HEK293 (cell line): ENCODE data around the gene UCP2.

ENCODE experiments used
- CTCF ChIA-PET: fragments of 350-600 bp; formaldehyde crosslinking; extraction: SDS; loops from one replicate; lab custom pipeline; 2021; ENCODE audit warnings: antibody characterized with exemption; lab: Yijun Ruan, JAX
- POLR2A ChIA-PET: fragments of 300-600 bp; formaldehyde crosslinking; extraction: SDS; loops from one replicate; lab custom pipeline; 2020; ENCODE audit warnings: antibody characterized with exemption, inconsistent platforms; lab: Yijun Ruan, JAX
- H3K27ac ChIP-seq: fragments of 200-500 bp; sonication (Bioruptor generic); 2 replicates; pipeline ENCODE4 v1.5.1; 2014; ENCODE audit warnings: low read depth, low read length, control low read depth, inconsistent platforms; ENCODE audit errors: extremely low read depth
- H3K36me3 ChIP-seq, 2 experiments: fragments of 200-500 bp in 1 of 2; sonication (Bioruptor generic) in 1 of 2; 1 replicate in 1 of 2; 2 replicates in 1 of 2; pipeline ENCODE4 v1.5.1; 2014 to 2017; ENCODE audit warnings: inconsistent platforms in 2 of 2, low read length in 2 of 2; ENCODE audit not compliant: control insufficient read depth in 2 of 2, insufficient read depth in 1 of 2
- H3K4me1 ChIP-seq: fragments of 200-500 bp; sonication (Bioruptor generic); 2 replicates; pipeline ENCODE4 v1.5.1; 2014; ENCODE audit warnings: mild to moderate bottlenecking, low read length, inconsistent platforms; ENCODE audit not compliant: control insufficient read depth, insufficient read depth
- H3K4me3 ChIP-seq: 2 replicates; pipeline ENCODE4 v1.5.1; 2011; ENCODE audit warnings: low read depth, mild to moderate bottlenecking, control low read depth, low read length, moderate library complexity
- H3K9me3 ChIP-seq: fragments of 200-500 bp; sonication (Bioruptor generic); 2 replicates; pipeline ENCODE4 v1.5.1; 2014; ENCODE audit warnings: low read depth, low read length, inconsistent platforms; ENCODE audit not compliant: control insufficient read depth, insufficient read depth
- FEZF1 ChIP-seq: fragments of 450-650 bp; formaldehyde crosslinking; IDR thresholded peaks from 2 replicates; pipeline ENCODE4 v1.5.1; 2016; ENCODE audit warnings: missing biosample characterization, missing genetic modification characterization
- KLF16 ChIP-seq: fragments of 450-650 bp; formaldehyde crosslinking; IDR thresholded peaks from 2 replicates; pipeline ENCODE4 v1.5.1; 2017; ENCODE audit warnings: missing biosample characterization, missing genetic modification characterization
- RBAK ChIP-seq: fragments of 450-650 bp; formaldehyde crosslinking; IDR thresholded peaks from 2 replicates; pipeline ENCODE4 v1.5.1; 2016; ENCODE audit warnings: missing biosample characterization, missing genetic modification characterization
- YY2 ChIP-seq: fragments of 450-650 bp; formaldehyde crosslinking; IDR thresholded peaks from 2 replicates; pipeline ENCODE4 v1.5.1; 2016; ENCODE audit warnings: missing biosample characterization, missing genetic modification characterization
- ZBTB1 ChIP-seq: fragments of 450-650 bp; formaldehyde crosslinking; IDR thresholded peaks from 2 replicates; pipeline ENCODE4 v1.5.1; 2016; ENCODE audit warnings: missing biosample characterization, missing genetic modification characterization
- ZNF311 ChIP-seq: fragments of 450-650 bp; formaldehyde crosslinking; IDR thresholded peaks from 2 replicates; pipeline ENCODE4 v1.5.1; 2017; ENCODE audit warnings: missing biosample characterization, missing genetic modification characterization, borderline replicate concordance
- ZNF366 ChIP-seq: fragments of 450-650 bp; formaldehyde crosslinking; conservative IDR thresholded peaks from 2 replicates; pipeline ENCODE4 v1.5.1; 2016; ENCODE audit warnings: missing biosample characterization, missing genetic modification characterization
- ZNF426 ChIP-seq: fragments of 450-650 bp; formaldehyde crosslinking; IDR thresholded peaks from 2 replicates; pipeline ENCODE4 v1.5.1; 2017; ENCODE audit warnings: missing biosample characterization, missing genetic modification characterization, mild to moderate bottlenecking, inconsistent platforms, moderate library complexity
- ZNF473 ChIP-seq: fragments of 450-650 bp; formaldehyde crosslinking; IDR thresholded peaks from 2 replicates; pipeline ENCODE4 v1.5.1; 2017; ENCODE audit warnings: missing biosample characterization, missing genetic modification characterization
- ZNF558 ChIP-seq: fragments of 450-650 bp; formaldehyde crosslinking; IDR thresholded peaks from 2 replicates; pipeline ENCODE4 v1.5.1; 2016; ENCODE audit warnings: missing biosample characterization, missing genetic modification characterization
- ZNF585B ChIP-seq: fragments of 450-650 bp; formaldehyde crosslinking; IDR thresholded peaks from 2 replicates; pipeline ENCODE4 v1.5.1; 2016; ENCODE audit warnings: missing biosample characterization, missing genetic modification characterization
- ZNF677 ChIP-seq: fragments of 450-650 bp; IDR thresholded peaks from 2 replicates; pipeline ENCODE4 v1.5.0; 2018; ENCODE audit warnings: missing biosample characterization, mild to moderate bottlenecking, missing genetic modification characterization, moderate library complexity
- ZXDB ChIP-seq: fragments of 450-650 bp; formaldehyde crosslinking; IDR thresholded peaks from 2 replicates; pipeline ENCODE4 v1.5.1; 2016; ENCODE audit warnings: missing biosample characterization, missing genetic modification characterization
- TF ChIP-seq, protein P1 (sequence below): fragments of 450-650 bp; formaldehyde crosslinking; IDR thresholded peaks from 2 replicates; pipeline ENCODE4 v1.5.1; 2017; ENCODE audit warnings: missing biosample characterization, missing genetic modification characterization
- TF ChIP-seq, protein P2 (sequence below): fragments of 450-650 bp; formaldehyde crosslinking; IDR thresholded peaks from 2 replicates; pipeline ENCODE4; 2016; ENCODE audit warnings: missing biosample characterization, missing genetic modification characterization
- TF ChIP-seq, protein P3 (sequence below): fragments of 450-650 bp; formaldehyde crosslinking; IDR thresholded peaks from 2 replicates; pipeline ENCODE4 v1.5.1; 2016; ENCODE audit warnings: missing biosample characterization, missing genetic modification characterization
- TF ChIP-seq, protein P4 (sequence below): fragments of 450-650 bp; formaldehyde crosslinking; IDR thresholded peaks from 2 replicates; pipeline ENCODE4 v1.5.1; 2016; ENCODE audit warnings: missing biosample characterization, missing genetic modification characterization
- TF ChIP-seq, protein P5 (sequence below): fragments of 450-650 bp; formaldehyde crosslinking; IDR thresholded peaks from 2 replicates; pipeline ENCODE4 v1.5.1; 2017; ENCODE audit warnings: missing biosample characterization, missing genetic modification characterization

Gene UCP2

DNA sequence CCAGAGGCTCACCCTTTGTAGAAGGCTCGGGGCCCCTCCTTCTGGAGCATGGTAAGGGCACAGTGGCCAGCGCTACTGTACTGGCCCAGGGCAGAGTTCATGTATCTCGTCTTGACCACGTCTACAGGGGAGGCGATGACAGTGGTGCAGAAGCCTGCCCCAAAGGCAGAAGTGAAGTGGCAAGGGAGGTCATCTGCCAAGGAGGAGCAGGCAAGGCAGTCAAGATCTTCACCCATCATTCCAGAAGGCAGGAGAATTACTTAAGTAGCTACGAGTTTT lies 7.2 kb downstream of the UCP2 start:
- ChIA-PET CTCF (no interaction called here), POLR2A (no interaction called here)
- H3K4me3 ChIP-seq: no peak overlapping the region
- H3K4me1 ChIP-seq: no peaks in the 10 kb centered on the region
- no peak for TF ChIP-seq ZNF426 (tag by site-specific recombination)
- no peak for TF ChIP-seq ZXDB
- TF ChIP-seq, protein P1, sequence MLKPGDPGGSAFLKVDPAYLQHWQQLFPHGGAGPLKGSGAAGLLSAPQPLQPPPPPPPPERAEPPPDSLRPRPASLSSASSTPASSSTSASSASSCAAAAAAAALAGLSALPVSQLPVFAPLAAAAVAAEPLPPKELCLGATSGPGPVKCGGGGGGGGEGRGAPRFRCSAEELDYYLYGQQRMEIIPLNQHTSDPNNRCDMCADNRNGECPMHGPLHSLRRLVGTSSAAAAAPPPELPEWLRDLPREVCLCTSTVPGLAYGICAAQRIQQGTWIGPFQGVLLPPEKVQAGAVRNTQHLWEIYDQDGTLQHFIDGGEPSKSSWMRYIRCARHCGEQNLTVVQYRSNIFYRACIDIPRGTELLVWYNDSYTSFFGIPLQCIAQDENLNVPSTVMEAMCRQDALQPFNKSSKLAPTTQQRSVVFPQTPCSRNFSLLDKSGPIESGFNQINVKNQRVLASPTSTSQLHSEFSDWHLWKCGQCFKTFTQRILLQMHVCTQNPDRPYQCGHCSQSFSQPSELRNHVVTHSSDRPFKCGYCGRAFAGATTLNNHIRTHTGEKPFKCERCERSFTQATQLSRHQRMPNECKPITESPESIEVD (tag by site-specific recombination): no peak
- TF ChIP-seq RBAK (tag by site-specific recombination): no peak
- TF ChIP-seq ZNF473 (tag by site-specific recombination): no peak
- TF ChIP-seq ZNF677 (tag by site-specific recombination): no peak
- TF ChIP-seq YY2 (tag by site-specific recombination): no peak
- no peak for TF ChIP-seq ZNF558 (tag by site-specific recombination)
- no peaks in the 10 kb centered on the region for H3K9me3 ChIP-seq
- H3K36me3 ChIP-seq: peaks cover 0 to 66% of the 10 kb centered on the region in 2 experiments; a peak in 1 of 3 replicates
- H3K27ac ChIP-seq: no peak overlapping the region

DNA sequence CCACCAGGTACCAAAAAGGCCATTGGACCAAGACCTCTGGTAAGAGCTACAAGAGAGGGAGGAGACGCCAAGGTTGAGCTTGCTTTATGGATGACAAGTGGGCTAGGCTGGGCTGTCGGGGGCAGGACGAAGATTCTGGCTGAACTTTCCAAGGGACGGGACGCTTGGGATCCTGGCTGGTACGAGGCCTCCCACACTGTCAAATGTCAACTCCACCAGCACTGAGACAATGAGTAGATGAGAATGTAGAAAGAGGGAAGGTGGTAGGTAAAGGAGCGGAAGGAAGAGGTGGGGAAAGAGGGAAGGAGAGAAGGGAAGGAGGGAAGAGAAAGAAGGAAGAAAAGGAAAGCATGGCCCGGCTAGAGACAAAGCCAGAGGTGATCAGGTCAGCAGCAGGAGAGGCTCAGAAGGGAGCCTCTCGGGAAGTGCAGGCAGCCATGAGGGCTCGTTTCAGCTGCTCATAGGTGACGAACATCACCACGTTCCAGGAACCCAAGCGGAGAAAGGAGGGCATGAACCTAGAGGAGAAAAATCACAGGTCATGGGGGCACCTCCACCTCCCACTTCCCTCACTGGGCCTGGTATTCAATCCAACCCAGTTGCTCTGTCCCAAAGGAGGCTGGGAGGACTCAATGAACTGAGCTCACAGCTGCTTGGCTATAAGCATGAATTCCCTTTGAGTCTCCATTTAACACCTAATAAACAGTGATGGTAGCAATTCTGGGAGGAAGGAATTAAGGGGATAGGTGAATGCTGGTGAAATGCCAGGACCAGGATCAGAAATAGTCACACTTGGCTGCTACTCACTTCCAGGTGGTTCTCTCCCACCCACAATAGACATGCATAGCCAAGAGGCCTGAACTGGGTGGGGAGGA lies 7.8 kb downstream of the UCP2 start:
- ChIA-PET CTCF (no interaction called here), POLR2A (no interaction called here)
- Histone ChIP-seq H3K36me3 (peaks cover 0 to 60% of the 10 kb centered on the region in 2 experiments; a peak in 1 of 3 replicates), H3K27ac (no peak overlapping the region), H3K9me3 (no peaks in the 10 kb centered on the region), H3K4me3 (no peak overlapping the region), H3K4me1 (no peaks in the 10 kb centered on the region)
- TF ChIP-seq, protein P2, sequence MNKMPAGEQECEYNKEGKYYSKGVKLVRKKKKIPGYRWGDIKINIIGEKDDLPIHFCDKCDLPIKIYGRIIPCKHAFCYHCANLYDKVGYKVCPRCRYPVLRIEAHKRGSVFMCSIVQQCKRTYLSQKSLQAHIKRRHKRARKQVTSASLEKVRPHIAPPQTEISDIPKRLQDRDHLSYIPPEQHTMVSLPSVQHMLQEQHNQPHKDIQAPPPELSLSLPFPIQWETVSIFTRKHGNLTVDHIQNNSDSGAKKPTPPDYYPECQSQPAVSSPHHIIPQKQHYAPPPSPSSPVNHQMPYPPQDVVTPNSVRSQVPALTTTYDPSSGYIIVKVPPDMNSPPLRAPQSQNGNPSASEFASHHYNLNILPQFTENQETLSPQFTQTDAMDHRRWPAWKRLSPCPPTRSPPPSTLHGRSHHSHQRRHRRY (tag by site-specific recombination): no peak
- peak; percentile 63 for TF ChIP-seq ZNF366

DNA sequence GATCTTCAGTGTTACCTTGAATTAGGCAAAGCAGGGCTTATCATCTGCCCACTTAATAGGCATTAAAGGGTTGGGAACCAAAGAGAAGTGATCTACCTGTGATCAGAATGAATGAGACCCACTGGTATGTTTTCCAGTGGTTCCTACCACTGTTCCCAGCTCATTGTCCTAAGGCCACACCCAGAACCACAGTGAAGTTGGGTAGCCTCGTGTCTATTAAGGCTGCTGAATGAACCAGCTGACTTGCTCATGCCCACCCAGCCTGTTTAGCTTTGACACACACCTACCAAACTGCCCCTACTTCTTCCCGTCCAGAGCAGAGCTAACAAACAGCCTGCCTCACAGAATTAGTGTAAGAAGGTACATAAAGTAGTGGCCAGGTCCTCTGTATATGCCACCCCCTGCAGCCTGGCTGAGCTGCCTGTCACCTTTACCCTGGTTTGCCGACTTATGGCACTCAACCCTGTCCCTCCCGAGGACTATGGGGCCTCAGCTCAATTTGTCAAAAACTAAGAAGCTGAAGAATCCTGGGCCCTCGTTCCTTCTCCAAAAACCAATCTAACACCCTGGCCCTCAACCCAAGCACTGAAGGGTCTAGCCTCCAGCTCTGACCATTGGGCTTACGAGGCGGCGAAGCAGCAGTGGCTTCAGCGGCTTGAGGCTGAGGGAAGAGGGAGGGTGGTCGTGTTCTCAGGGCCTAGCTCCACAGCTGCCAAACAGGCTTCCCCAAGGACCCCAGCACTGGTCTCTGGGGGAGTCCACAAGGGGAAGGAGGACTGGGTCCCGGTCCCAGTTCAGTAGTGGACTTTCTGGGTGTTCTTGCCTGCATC lies 9.8 kb downstream of the UCP2 start:
- no peaks in the 10 kb centered on the region for H3K4me1 ChIP-seq
- peaks cover 0 to 41% of the 10 kb centered on the region in 2 experiments; a peak in 1 of 3 replicates for H3K36me3 ChIP-seq
- H3K4me3 ChIP-seq: no peak overlapping the region
- ChIA-PET CTCF (interaction anchor here (0.6 kb wide), 2 partner anchors 93 to 353 kb away, joined by 3 to 4 read pairs; no protein-coding TSS in a partner anchor), POLR2A (interaction anchor here (0.7 to 1.7 kb wide), 2 partner anchors 10 to 177 kb away, joined by 3 to 7 read pairs; partner anchors contain the start of gene UCP2)
- H3K9me3 ChIP-seq: no peaks in the 10 kb centered on the region
- H3K27ac ChIP-seq: no peak overlapping the region
- TF ChIP-seq FEZF1 (tag by site-specific recombination) (no peak), KLF16 (no peak), ZBTB1 (tag by site-specific recombination) (no peak), ZNF311 (no peak), ZNF585B (tag by site-specific recombination) (no peak)
- TF ChIP-seq, protein P3, sequence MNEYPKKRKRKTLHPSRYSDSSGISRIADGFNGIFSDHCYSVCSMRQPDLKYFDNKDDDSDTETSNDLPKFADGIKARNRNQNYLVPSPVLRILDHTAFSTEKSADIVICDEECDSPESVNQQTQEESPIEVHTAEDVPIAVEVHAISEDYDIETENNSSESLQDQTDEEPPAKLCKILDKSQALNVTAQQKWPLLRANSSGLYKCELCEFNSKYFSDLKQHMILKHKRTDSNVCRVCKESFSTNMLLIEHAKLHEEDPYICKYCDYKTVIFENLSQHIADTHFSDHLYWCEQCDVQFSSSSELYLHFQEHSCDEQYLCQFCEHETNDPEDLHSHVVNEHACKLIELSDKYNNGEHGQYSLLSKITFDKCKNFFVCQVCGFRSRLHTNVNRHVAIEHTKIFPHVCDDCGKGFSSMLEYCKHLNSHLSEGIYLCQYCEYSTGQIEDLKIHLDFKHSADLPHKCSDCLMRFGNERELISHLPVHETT (tag by site-specific recombination): no peak
- TF ChIP-seq, protein P4, sequence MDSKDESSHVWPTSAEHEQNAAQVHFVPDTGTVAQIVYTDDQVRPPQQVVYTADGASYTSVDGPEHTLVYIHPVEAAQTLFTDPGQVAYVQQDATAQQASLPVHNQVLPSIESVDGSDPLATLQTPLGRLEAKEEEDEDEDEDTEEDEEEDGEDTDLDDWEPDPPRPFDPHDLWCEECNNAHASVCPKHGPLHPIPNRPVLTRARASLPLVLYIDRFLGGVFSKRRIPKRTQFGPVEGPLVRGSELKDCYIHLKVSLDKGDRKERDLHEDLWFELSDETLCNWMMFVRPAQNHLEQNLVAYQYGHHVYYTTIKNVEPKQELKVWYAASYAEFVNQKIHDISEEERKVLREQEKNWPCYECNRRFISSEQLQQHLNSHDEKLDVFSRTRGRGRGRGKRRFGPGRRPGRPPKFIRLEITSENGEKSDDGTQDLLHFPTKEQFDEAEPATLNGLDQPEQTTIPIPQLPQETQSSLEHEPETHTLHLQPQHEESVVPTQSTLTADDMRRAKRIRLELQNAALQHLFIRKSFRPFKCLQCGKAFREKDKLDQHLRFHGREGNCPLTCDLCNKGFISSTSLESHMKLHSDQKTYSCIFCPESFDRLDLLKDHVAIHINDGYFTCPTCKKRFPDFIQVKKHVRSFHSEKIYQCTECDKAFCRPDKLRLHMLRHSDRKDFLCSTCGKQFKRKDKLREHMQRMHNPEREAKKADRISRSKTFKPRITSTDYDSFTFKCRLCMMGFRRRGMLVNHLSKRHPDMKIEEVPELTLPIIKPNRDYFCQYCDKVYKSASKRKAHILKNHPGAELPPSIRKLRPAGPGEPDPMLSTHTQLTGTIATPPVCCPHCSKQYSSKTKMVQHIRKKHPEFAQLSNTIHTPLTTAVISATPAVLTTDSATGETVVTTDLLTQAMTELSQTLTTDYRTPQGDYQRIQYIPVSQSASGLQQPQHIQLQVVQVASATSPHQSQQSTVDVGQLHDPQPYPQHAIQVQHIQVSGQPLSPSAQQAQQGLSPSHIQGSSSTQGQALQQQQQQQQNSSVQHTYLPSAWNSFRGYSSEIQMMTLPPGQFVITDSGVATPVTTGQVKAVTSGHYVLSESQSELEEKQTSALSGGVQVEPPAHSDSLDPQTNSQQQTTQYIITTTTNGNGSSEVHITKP: no peak
- TF ChIP-seq, protein P5, sequence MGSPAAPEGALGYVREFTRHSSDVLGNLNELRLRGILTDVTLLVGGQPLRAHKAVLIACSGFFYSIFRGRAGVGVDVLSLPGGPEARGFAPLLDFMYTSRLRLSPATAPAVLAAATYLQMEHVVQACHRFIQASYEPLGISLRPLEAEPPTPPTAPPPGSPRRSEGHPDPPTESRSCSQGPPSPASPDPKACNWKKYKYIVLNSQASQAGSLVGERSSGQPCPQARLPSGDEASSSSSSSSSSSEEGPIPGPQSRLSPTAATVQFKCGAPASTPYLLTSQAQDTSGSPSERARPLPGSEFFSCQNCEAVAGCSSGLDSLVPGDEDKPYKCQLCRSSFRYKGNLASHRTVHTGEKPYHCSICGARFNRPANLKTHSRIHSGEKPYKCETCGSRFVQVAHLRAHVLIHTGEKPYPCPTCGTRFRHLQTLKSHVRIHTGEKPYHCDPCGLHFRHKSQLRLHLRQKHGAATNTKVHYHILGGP (tag by site-specific recombination): no peak
